NCI-H524 (cell line): ENCODE results near the gene KRTAP26-1.

Experiments
- DNase-seq, 2 experiments: peaks; one replicate each; lab custom pipeline; 2025; lab: John Stamatoyannopoulos, UW

KRTAP26-1 gene, protein sequence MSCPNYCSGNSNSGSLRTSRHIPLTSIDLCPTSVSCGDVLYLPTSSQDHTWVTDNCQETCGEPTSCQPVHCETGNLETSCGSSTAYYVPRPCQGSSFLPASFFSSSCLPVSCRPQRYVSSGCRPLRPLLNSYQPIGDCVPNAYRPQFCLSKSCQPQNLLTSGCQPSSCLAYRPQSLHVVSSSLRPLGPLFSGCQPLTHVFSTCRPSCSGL

GRCh38 chr21:30320215-30320614 is at the start of gene KRTAP26-1:
TSS of gene KRTAP26-1 (minus strand) at chr21:30320315. CDS start at chr21:30320035, 280 bp downstream.
- no peak for DNase-seq

DNA sequence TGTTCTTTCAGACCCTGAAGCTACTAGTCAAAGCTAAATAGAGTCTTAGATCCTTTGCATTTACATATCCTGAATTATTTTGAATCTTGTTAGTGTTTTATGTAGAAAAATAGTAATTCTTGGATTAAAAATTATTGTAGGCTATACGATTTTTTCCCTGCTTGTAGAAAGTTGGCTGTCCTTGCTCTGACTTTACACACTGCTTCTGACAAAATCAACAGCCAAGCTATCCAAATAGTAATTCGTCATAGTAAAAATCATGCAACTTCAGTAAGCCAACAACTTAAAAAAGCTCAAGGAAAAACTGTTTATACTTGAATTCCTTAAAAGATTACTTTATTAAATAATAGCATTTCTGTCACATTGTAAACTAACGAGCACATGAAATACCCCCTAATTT is 35.8 kb upstream of the KRTAP26-1 start:
- no peak for DNase-seq

DNA sequence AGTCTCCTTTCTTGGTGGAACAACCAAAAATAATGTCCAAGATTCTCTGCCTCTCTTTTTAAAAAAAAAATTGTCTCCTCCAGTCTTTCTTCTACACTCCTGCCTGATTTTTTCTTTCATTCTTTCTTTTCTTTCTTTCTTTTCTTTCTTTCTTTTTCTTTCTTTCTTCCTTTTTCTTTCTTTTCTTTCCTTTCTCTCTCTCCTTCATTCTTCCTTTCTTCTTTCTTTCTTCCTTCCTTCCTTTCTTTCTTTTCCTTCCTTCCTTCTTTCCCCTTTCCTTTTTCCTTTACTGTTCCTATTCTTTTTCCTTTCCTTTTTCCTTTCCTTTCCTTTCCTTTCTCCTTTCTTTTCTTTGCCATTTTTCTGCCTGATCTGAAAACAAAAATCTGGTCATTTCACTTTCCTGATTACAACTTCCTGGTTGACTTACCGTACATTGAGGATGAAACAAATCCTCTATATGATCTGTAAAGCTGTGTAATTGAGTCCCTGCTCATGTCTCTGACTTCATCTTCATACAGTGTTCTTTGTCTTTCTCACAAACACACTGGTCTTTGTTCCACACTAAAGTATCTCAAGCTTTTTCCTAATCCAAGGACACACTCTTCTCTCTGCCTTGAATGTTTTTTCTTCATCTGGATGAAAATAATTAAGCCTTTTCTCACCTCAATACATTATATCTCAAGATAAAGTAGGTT is 34.3 kb upstream of the KRTAP26-1 start:
- no peak for DNase-seq

DNA sequence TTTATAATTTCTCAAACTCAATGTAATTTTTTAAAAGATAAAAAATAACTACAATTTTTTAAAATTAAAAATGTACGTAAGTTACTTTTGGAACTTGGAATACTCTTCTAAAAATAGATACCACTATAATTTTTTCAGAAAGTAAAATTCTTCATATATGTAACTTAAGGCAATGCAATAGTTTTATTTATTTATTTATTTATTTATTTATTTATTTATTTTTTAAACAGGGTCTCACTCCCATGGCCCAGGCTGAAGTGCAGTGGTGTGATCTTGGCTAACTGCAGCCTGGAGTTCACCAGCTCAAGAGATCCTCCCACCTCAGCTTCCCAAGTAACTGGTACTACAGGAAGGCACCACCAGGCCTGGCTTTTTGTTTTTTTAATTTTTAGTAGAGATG is 31.4 kb upstream of the KRTAP26-1 start:
- no peak for DNase-seq

- no peak for DNase-seq
These were observed 29.5 kb upstream of the KRTAP26-1 start for GRCh38 chr21:30349572-30349971.

GRCh38 chr21:30348506-30348905 is 28.4 kb upstream of the KRTAP26-1 start, which contains the start of gene KRTAP23-1:
TSS of gene KRTAP23-1 (minus strand) at chr21:30348606. CDS start at chr21:30348606, 0 bp downstream.
- DNase-seq = no peak

DNA sequence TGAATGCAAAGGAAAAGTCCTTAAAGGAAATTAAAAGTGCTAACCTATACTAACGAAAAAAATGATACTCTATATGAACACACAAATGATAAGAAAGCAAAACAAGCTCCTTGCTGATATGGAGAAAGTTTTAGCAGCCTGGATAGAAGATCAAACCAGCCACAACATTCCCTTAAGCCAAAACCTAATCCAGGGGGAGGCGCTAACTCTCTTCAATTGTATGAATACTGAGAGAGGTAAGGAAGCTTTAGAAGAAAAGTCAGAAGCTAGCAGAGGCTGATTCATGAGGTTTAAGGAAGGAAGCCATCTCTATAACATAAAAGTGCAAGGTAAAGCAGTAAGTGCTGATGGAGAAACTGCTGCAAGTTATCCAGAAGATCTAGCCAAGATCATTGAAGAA is 24.9 kb upstream of the KRTAP26-1 start:
- DNase-seq = no peak

- peak in 1 of 2 experiments; percentile 71 for DNase-seq
These were observed 20.8 kb upstream of the KRTAP26-1 start for GRCh38 chr21:30340714-30341573.

GRCh38 chr21:30338717-30339116 is 18.6 kb upstream of the KRTAP26-1 start:
- no peak for DNase-seq

- DNase-seq = no peak
These were observed 17.7 kb upstream of the KRTAP26-1 start for GRCh38 chr21:30337772-30338171.

DNA sequence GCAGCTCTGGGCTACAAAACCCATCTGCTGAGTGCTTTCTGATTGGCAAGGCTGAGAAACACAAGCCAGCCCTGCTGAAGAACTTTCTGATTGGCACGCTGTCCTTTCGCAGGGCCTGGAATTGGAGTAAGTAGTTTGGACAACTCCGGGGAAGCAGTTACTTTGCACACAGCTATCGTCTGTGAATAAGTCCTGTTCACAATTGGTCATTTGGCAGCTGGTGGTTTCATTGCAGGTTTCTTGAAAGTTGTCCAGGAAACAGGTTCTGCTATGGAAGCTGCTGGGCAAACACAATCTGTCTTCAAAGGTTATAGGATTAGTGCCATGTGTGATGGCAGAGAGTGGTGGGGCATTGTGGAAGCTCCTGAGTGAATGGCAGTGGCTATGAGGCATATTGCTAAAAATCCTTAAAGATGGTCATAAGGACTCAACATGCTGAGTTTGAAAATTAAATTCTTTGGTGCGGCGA is 17.2 kb upstream of the KRTAP26-1 start, which contains the start of gene KRTAP27-1:
TSS of gene KRTAP27-1 (minus strand) at position 419 of the 469 bp plus-strand sequence. CDS start at position 393, 26 bp downstream.
- peak in 1 of 2 experiments; percentile 13 for DNase-seq

DNA sequence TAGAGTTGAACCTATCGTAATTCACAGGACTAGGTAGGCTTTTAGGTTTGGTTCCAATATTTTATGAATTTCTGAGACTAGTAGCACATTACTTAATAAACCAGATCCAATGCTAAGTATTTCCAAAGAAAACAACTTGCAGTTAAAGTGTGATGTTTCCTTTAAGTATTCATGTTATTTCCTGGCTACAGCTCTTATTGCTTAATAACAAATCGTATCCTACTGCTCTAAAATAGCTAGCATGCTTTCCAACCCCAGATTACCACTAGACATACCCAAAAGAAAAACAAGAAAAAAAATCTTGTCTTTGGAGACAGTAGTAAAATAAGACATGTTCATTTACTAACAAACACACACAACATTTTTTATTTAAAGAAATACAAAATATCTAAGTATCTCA is 16.5 kb upstream of the KRTAP26-1 start:
- DNase-seq = no peak

GRCh38 chr21:30333736-30334135 is 13.6 kb upstream of the KRTAP26-1 start:
- no peak for DNase-seq

DNA sequence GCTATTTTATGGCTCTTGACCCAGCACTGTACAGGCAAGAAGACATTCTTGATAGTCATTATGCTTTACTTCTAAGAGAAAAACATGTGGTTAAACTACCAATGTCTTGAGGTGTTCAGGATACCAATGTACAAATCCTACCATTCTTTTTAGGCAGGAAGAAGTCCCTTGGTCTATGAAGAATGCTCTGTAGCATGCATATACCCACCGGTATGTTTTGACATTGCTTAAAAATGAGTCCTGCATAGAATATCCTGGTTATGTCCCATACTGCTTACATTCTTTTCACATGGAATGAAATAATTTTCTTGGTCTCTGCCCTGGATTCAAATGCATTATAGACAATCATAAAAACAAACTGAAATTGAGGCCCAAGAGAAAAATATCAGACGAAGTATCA is 12.6 kb upstream of the KRTAP26-1 start:
- no peak for DNase-seq

DNA sequence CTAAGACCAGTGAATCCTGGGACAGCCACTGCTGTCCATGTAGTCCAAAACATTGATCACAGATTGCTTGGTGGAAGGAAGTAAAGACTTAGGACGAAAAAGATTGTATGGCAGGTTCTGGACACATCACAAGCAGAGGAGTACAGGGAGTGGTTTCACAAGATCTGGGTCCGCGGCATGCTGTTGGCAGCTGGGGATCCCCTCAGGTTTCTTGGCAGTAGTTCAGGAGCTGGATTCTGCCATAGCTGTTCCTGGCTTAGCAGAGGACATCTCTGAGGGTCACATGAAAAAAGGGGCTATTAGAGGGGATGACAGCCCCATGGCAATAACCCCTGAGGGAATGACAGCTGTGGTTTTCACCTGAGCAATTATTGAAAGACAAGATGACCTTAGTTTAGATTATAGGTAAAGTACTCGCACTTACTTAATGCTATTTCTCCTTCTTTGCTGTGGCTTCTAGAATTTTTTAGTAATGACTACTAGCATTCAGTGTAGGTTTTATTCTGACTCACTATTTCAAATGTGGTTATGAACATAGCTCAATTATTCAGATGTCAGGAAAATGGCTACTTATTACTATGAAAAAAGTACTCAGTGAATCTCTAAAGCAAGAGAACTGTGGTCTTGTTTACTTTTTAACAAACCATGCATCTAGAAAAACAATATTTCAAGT is 9.2 kb upstream of the KRTAP26-1 start:
- DNase-seq = no peak

DNA sequence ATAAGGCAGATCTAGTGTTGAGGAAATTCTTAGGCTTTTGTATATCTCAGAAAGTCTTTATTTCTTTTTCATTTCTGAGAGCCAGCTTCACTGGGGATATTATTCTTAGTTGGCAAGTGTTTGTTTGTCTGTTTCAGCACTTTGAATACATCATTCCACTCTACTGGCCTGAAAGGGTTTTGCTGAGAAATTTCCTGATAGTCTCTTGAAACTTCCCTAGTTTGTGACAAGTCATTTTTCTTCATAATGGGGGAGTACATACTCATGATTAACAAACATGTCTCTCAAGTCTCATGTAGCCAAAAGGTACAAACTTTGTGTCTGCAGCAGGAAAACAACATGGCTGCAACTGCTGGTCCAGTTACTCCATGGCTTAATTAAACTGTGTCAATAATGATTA is 6.3 kb upstream of the KRTAP26-1 start:
- DNase-seq = no peak

DNA sequence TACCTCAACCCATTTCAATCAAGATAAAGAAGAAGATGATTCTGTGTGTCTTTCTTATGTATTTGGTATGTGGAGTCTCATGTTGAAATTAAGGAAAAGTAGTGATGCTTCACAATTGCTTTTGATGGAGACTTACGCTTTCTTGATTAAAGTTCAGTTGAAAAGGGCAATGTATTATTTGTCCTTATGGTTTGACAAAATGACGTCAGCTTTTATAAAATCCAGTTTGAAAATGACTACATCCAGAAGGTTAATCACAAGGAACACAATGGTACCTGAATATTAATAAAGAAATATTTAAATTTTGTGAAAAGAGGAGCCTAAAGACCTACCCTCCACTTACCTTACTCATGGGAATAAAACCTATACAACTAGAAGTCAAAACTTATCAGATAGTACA is 4.4 kb downstream of the KRTAP26-1 start:
- DNase-seq = no peak

DNA sequence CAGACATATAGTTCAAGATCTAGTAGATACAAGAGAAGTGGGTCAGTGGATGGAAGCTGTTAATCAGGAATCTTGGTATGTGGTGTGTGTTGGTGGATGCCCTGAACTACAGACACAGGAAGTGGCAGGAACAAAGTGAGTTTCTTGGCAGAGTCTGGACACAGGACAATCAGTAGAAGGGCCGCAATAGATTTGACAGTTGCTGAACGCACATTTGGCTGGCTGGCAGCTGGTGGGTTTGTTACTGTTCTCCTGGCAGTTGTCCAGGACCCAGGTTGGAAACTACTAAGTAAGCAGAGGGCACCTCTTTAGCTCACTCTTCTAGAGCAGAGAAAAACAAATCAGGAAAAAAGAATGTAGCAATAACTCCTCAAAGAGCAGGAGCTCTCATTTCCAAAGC is 13.2 kb downstream of the KRTAP26-1 start:
- DNase-seq = peak; percentile 62 to 79

- DNase-seq = no peak
These were observed 15.0 kb downstream of the KRTAP26-1 start for GRCh38 chr21:30305136-30305535.

DNA sequence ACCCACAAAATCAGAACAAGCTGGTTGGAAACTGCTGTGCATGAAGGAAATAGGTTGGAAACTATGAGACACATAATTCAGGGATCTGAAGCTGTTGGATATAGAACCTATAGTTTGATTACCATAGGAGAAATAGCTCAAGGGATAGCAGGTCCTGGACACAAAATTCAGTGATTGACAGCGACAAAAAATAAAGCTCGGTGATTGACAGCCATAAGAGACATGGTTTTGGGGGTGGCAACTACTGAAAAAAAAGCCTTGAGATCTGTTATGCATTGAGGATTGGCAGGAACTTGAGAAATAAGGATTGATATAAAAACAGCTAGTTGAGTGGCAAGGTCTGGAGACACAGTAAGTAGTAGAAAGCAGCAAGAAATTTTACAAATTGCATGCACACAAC is 30.9 kb downstream of the KRTAP26-1 start, which contains the start of gene KRTAP25-1:
TSS of gene KRTAP25-1 (minus strand) at position 300 of the 400 bp plus-strand sequence. CDS start at position 276, 24 bp downstream.
- DNase-seq = no peak

DNA sequence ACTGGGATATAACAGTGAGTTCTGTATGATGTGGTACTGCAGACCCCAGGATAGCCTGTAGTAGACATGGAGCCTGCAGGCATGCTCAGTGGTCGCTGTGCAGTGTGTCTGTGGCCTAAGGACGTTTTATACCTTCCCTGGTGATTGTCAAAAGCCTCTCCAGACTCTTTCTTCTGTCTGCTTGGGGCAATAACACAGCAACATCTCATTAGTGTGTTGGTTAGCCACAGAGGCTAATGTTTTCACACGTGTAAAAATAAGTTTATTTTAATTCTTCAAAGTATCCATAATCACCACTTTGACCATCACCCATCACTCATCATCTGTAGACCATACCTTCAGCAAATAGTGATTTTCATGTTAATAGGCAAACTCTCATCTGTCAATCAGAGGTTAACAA is 37.3 kb downstream of the KRTAP26-1 start, which contains the start of gene KRTAP24-1:
TSS of gene KRTAP24-1 (minus strand) at position 101 of the 400 bp plus-strand sequence. CDS start at position 83, 18 bp downstream.
- DNase-seq = no peak
